ENCODE results near the gene NGB. TPM values are rescaled to one million over a fixed set of nuclear protein-coding genes. Genes with fewer than 3 reads are reported as not detected.

Gene NGB
- total and polyA plus RNA-seq, 9 of the 15 experiments (the other 6 are each of a cell fraction or from before 2014, with no cell fraction given): not detected

GRCh38 chr14:77320238-77320935 is 49.4 kb upstream of the NGB start, which contains the start of gene POMT2 (continued):
- no peak for TF ChIP-seq TFE3 (CRISPR knock-in tag; IDR thresholded peaks at IDR 0.05)
- no peak for TF ChIP-seq ZNF75A (CRISPR knock-in tag; IDR thresholded peaks at IDR 0.05)
- no peak for TF ChIP-seq ASH1L (IDR thresholded peaks at IDR 0.05; ENCODE audit: borderline replicate concordance, low read depth, partially characterized antibody)
- TF ChIP-seq, protein P1, sequence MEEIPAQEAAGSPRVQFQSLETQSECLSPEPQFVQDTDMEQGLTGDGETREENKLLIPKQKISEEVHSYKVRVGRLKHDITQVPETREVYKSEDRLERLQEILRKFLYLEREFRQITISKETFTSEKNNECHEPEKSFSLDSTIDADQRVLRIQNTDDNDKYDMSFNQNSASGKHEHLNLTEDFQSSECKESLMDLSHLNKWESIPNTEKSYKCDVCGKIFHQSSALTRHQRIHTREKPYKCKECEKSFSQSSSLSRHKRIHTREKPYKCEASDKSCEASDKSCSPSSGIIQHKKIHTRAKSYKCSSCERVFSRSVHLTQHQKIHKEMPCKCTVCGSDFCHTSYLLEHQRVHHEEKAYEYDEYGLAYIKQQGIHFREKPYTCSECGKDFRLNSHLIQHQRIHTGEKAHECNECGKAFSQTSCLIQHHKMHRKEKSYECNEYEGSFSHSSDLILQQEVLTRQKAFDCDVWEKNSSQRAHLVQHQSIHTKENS (CRISPR knock-in tag; IDR thresholded peaks at IDR 0.05): no peak
- no peak for TF ChIP-seq ZNF57 (CRISPR knock-in tag; IDR thresholded peaks at IDR 0.05)
- no peak for TF ChIP-seq STAT6 (CRISPR knock-in tag; IDR thresholded peaks at IDR 0.05)
- TF ChIP-seq BACH1 (tag; IDR thresholded peaks at IDR 0.05): no peak
- peak; percentile 75; the same call in 1 of the 2 replicates for TF ChIP-seq KAT7 (CRISPR knock-in tag; IDR thresholded peaks at IDR 0.05; ENCODE audit: borderline replicate concordance)
- TF ChIP-seq CREBBP (IDR thresholded peaks at IDR 0.05; ENCODE audit: low read depth, low read length): no peak
- TF ChIP-seq NR2F6 (CRISPR knock-in tag; IDR thresholded peaks at IDR 0.05): no peak
- TF ChIP-seq WHSC1 (IDR thresholded peaks at IDR 0.05; ENCODE audit: low read length): no peak
- no peak for TF ChIP-seq BRF1 (IDR thresholded peaks at IDR 0.05; ENCODE audit: borderline replicate concordance, extremely low read depth, insufficient read length)
- no peak for TF ChIP-seq ZNF766 (CRISPR knock-in tag; conservative IDR thresholded peaks at IDR 0.05)
- TF ChIP-seq MYBL2 (IDR thresholded peaks at IDR 0.05; ENCODE audit: low read depth): no peak
- no peak for TF ChIP-seq MYBL2 (CRISPR knock-in tag; IDR thresholded peaks at IDR 0.05; ENCODE audit: borderline replicate concordance)
- TF ChIP-seq PTRF (tag; IDR thresholded peaks at IDR 0.05): no peak
- peak; percentile 76; the same call in 1 of the 2 replicates for TF ChIP-seq PHF8 (IDR thresholded peaks at IDR 0.05; ENCODE audit: borderline replicate concordance, low read length)
- no peak for TF ChIP-seq JUNB (CRISPR knock-in tag; conservative IDR thresholded peaks at IDR 0.05)
- TF ChIP-seq MIER1 (IDR thresholded peaks at IDR 0.05; ENCODE audit: low read depth): no peak
- TF ChIP-seq ADNP (tag; IDR thresholded peaks at IDR 0.05): no peak
- no peak for TF ChIP-seq JUND (IDR thresholded peaks at IDR 0.05; ENCODE audit: borderline replicate concordance, low read depth, low read length)
- TF ChIP-seq JUND (tag; IDR thresholded peaks at IDR 0.05; ENCODE audit: borderline replicate concordance, low read depth, low read length): no peak
- no peak for TF ChIP-seq KLF1 (tag; IDR thresholded peaks at IDR 0.05)
- peak in 1 of 2 experiments; percentile 66; a peak in 2 of 4 replicates for TF ChIP-seq FOXA3 (CRISPR knock-in tag; conservative IDR thresholded peaks at IDR 0.05 in 1 of 2, IDR thresholded peaks at IDR 0.05 in 1 of 2)
